Endothelial cell of umbilical vein (primary cell): ENCODE data around the gene FOXJ3.

Experiments used
- EZH2 ChIP-seq: IDR thresholded peaks from 2 replicates; pipeline ENCODE4 v1.6.1; 2012; ENCODE audit warnings: borderline replicate concordance, low read depth, mild to moderate bottlenecking, moderate library complexity, low read length, inconsistent platforms; ENCODE audit not compliant: severe bottlenecking
- GATA2 ChIP-seq: IDR thresholded peaks from 2 replicates; pipeline ENCODE4 v1.7.0; 2011; ENCODE audit warnings: low read depth, mild to moderate bottlenecking, moderate library complexity, mixed read lengths, low read length; ENCODE audit not compliant: insufficient read length, insufficient read depth
- JUN ChIP-seq: IDR thresholded peaks from 2 replicates; pipeline ENCODE4 v1.6.1; 2011; ENCODE audit warnings: borderline replicate concordance, low read depth; ENCODE audit not compliant: insufficient read length, insufficient read depth
- POLR2A ChIP-seq: IDR thresholded peaks from 2 replicates; pipeline ENCODE4 v1.6.1; 2012; ENCODE audit warnings: low read depth, mild to moderate bottlenecking, control low read depth, low read length
- TF ChIP-seq, protein P1 (sequence below), 2 donors: IDR thresholded peaks; 1 replicate in 1 of 2; 2 replicates in 1 of 2; pipeline ENCODE4 v1.5.1; 2011; ENCODE audit warnings: low read length in 2 of 2, mild to moderate bottlenecking in 2 of 2, moderate library complexity in 2 of 2, control low read depth in 1 of 2, inconsistent platforms in 1 of 2, low read depth in 1 of 2; ENCODE audit not compliant: insufficient read depth in 1 of 2; ENCODE audit errors: extremely low read depth in 1 of 2

DNA sequence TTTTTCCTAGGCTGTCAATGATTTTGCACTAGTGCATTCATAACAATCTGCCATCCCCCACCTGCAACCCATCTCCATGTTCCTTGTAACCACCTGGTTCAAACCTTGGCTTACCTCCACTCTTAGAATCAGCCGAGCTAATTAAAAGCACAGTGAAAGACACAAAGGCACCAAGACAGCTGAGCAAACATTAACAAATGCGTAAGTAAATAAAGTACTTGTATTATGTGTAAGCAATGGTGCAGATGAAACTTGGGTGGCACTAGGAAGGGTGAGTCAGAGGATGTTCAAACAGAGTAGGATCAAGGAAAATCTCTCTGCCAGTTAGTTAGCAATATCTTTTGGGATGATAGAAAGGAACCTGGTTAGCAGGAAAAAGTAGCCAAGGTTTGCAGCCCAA lies 5.1 kb upstream of the FOXJ3 start:
- TF ChIP-seq, protein P1, sequence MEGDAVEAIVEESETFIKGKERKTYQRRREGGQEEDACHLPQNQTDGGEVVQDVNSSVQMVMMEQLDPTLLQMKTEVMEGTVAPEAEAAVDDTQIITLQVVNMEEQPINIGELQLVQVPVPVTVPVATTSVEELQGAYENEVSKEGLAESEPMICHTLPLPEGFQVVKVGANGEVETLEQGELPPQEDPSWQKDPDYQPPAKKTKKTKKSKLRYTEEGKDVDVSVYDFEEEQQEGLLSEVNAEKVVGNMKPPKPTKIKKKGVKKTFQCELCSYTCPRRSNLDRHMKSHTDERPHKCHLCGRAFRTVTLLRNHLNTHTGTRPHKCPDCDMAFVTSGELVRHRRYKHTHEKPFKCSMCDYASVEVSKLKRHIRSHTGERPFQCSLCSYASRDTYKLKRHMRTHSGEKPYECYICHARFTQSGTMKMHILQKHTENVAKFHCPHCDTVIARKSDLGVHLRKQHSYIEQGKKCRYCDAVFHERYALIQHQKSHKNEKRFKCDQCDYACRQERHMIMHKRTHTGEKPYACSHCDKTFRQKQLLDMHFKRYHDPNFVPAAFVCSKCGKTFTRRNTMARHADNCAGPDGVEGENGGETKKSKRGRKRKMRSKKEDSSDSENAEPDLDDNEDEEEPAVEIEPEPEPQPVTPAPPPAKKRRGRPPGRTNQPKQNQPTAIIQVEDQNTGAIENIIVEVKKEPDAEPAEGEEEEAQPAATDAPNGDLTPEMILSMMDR (IDR thresholded peaks at IDR 0.05; ENCODE audit: extremely low read depth in 1 of 2, insufficient read depth in 1 of 2, low read depth in 1 of 2, low read length in 2 of 2), result no peak
- TF ChIP-seq EZH2 (no peak), JUN (no peak), POLR2A (no peak), GATA2 (no peak)
